Nephron (organoid): Measurements from ENCODE around the gene ABCF1.
A peak's percentile ranks its signal among the peaks of the same experiment; 100 is the strongest.

Source experiments
- H3K27ac Mint-ChIP-seq, 3 experiments: 2 replicates each; pipeline ENCODE4 v1.8.0; 2020; ENCODE audit warnings: mixed read lengths in 3 of 3, mild to moderate bottlenecking in 2 of 3, moderate library complexity in 1 of 3
- H3K27me3 Mint-ChIP-seq: 2 replicates; pipeline ENCODE4 v1.8.0; 2021; ENCODE audit warnings: low read depth, mild to moderate bottlenecking, moderate library complexity, mixed read lengths
- H3K36me3 Mint-ChIP-seq: 2 replicates; pipeline ENCODE4 v1.8.0; 2020; ENCODE audit warnings: low read depth, mixed read lengths
- H3K4me1 Mint-ChIP-seq: 2 replicates; pipeline ENCODE4 v1.8.0; 2020; ENCODE audit warnings: mixed read lengths
- H3K4me3 Mint-ChIP-seq, 3 experiments: 2 replicates each; pipeline ENCODE4 v1.8.0; 2020; ENCODE audit warnings: mild to moderate bottlenecking in 3 of 3, mixed read lengths in 3 of 3, moderate library complexity in 2 of 3
- H3K9me3 Mint-ChIP-seq: 2 replicates; pipeline ENCODE4 v1.8.0; 2020; ENCODE audit warnings: mixed read lengths
- CTCF ChIP-seq, 3 experiments: fragments of 200-600 bp; sonication (generic); IDR thresholded peaks; one replicate each; pipeline ENCODE4 v1.5.0; 2021; ENCODE audit warnings: antibody characterized with exemption in 3 of 3; ENCODE audit not compliant: unreplicated experiment in 3 of 3

Gene ABCF1

DNA sequence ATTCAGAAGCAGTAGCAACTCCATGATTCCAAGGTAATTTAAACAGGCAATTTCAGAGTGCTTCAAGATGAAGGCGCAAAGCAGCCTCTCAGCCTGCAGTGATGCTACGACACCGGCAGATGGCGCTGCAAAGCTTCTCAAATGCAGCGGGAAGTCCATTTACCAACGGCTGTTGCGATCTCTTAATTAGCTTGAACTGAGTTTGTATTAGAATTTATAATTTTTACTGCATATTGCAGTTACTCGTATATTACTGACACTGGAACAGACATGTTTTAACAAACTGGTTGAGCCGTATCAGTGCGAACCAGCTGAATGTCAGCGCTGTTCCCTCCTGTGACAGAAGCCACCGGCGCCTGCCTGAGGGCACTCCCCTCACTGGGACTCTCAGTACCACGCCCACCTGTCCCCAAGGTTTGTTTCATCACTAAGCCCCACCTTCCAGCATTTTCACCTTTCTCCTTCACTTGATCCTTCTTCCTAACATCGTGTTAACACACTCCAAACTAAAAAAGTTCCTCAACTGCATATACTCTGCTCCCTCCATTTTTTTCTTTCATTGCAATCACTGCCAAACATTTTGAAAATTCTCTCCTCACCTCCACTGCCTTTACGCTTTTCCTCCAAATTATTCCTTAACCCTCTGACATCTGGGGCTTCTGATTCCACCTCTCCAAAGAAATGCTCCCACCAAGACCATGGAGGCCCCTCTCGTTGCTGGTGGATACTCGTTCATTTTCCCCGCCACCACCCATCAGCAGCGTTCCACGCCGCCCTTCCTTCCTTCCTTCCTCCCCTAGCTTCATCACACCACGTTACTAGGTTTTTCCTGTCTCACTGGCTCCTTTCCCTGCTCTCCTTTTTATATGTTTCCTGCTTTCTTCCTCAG is 29.5 kb upstream of the ABCF1 start:
- peak; percentile 98 to 100 (median 99) for TF ChIP-seq CTCF (IDR thresholded peaks at IDR 0.05; ENCODE audit: unreplicated experiment in 3 of 3)
- Mint-ChIP-seq H3K4me3 (peak overlapping the region; percentile 60 to 71 (median 63)), H3K9me3 (no peaks in the 10 kb centered on the region), H3K4me1 (peaks cover 11% of the 10 kb centered on the region), H3K27ac (no peak overlapping the region), H3K27me3 (peaks cover 15% of the 10 kb centered on the region), H3K36me3 (peaks cover 2% of the 10 kb centered on the region)

DNA sequence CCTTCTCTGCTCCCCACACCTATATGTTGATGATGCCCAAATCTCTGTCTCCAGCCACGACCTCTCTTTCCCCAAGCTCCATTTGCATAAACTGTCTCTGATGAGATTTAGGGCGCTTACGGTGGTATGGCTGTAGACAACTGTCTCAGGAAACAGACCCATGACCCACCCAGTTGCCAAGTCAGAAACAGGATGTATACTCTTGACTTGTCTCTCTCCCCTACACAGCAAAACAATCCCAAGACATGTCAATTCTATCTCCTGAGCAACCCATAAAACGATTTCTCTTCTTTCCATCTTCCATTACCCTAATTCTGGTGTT is 28.9 kb upstream of the ABCF1 start:
- H3K4me3 Mint-ChIP-seq = peak overlapping the region; percentile 48 to 63 (median 60)
- H3K36me3 Mint-ChIP-seq = peaks cover 3% of the 10 kb centered on the region
- no peak for TF ChIP-seq CTCF (IDR thresholded peaks at IDR 0.05; ENCODE audit: unreplicated experiment in 3 of 3)
- H3K4me1 Mint-ChIP-seq = peaks cover 11% of the 10 kb centered on the region
- no peaks in the 10 kb centered on the region for H3K9me3 Mint-ChIP-seq
- no peak overlapping the region for H3K27ac Mint-ChIP-seq
- H3K27me3 Mint-ChIP-seq = peaks cover 15% of the 10 kb centered on the region

- Mint-ChIP-seq H3K4me3 (peak overlapping the region; percentile 51 to 60 (median 53)), H3K36me3 (peaks cover 3% of the 10 kb centered on the region), H3K4me1 (peaks cover 11% of the 10 kb centered on the region), H3K9me3 (no peaks in the 10 kb centered on the region), H3K27ac (no peak overlapping the region), H3K27me3 (peaks cover 15% of the 10 kb centered on the region)
- TF ChIP-seq CTCF (IDR thresholded peaks at IDR 0.05; ENCODE audit: unreplicated experiment in 3 of 3) = no peak
These were observed 28.3 kb upstream of the ABCF1 start for GRCh38 chr6:30542915-30543314.

DNA sequence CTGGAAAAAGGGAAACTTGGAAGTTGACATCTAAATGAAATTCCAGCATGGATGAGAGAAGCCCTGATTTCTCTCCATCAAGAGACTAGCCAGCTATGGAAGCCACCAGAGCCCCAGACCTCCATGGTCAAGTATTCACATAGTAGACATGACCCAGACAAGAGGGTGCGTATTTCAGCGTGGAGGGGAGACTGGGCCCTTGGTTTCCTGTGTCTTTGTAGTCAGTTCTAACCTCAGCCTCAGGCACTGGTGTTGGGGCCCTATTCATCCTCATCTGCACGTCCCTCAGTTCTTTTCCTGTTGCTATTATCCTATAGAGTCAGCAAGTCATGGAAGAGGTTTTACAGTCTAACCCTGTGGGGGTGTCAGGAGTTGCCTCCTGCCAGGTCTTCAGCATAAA is 27.4 kb upstream of the ABCF1 start:
- TF ChIP-seq CTCF (IDR thresholded peaks at IDR 0.05; ENCODE audit: unreplicated experiment in 3 of 3) = no peak
- Mint-ChIP-seq H3K4me3 (no peak overlapping the region), H3K27me3 (peaks cover 15% of the 10 kb centered on the region), H3K9me3 (no peaks in the 10 kb centered on the region), H3K36me3 (peaks cover 11% of the 10 kb centered on the region), H3K4me1 (peaks cover 11% of the 10 kb centered on the region), H3K27ac (no peak overlapping the region)

DNA sequence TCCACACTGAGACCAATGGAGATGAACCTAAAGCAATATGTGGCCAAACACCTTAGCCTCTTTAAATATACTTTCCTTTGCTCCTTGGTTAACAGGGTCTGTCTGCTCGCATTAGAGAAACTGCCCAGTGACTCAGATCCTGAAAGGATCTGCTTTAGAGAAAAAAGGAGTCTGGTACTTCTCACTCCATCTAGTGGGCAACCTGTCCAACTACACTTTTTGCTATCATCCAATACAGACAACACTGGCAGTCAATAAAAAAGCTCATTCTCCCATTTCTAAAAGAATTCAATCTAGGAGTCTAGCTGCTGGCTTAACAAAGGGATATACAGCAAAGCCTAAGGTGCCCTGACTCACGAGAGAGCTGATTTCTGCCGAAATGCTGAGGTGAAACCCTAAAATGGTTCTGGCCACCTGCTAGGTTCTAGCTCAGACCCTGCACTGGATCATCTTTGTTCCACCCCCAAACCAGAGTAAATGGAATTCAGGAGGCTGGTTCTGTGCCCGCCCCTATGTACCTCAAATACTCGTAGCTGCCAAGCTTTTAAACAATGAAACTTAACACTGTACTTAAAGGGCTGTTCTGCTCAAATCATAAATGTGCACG is 26.5 kb upstream of the ABCF1 start:
- Mint-ChIP-seq H3K27ac (no peak overlapping the region), H3K9me3 (no peaks in the 10 kb centered on the region), H3K36me3 (peaks cover 21% of the 10 kb centered on the region), H3K27me3 (peaks cover 15% of the 10 kb centered on the region), H3K4me3 (no peak overlapping the region), H3K4me1 (peaks cover 11% of the 10 kb centered on the region)
- peak; percentile 66 to 73 (median 71) for TF ChIP-seq CTCF (IDR thresholded peaks at IDR 0.05; ENCODE audit: unreplicated experiment in 3 of 3)
